ENCODE measurements around the gene PRR30.

PRR30 gene

GRCh38 chr2:27152796-27153464, 13.7 kb upstream of the PRR30 start:
- DNase-seq: no peak

GRCh38 chr2:27152102-27152795, 13.0 kb upstream of the PRR30 start:
- no peak for DNase-seq

- DNase-seq: no peak
Observed at GRCh38 chr2:27150639-27151230, 11.5 kb upstream of the PRR30 start.

GRCh38 chr2:27149570-27150405, 10.6 kb upstream of the PRR30 start:
- no peak for DNase-seq

GRCh38 chr2:27148801-27149439, 9.7 kb upstream of the PRR30 start, which contains the start of gene TCF23:
Gene TCF23 (plus strand): TSS chr2:27149004. CDS start chr2:27149134, 130 bp downstream.
- DNase-seq: no peak

DNA sequence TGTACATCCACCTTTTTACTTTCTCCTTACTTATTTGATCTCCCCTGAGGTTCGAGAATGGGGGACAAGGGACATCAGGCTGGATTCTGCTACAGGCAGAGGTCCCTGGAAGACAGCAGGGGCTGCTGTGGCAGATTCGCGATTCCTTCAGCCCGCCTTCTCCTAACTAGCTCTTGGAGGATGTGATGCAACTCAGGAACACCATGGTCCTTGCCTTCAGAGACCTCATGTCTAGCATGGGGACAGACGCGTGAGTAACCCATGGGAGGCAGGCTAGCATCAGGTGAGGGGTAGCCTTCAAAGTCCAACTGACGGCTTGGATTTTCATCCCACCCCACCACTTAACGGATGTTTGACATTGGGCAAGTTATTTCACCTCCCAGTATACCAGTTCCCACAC, 8.7 kb upstream of the PRR30 start:
- DNase-seq: no peak

- DNase-seq: no peak
Observed at GRCh38 chr2:27145682-27146081, 6.5 kb upstream of the PRR30 start.

DNA sequence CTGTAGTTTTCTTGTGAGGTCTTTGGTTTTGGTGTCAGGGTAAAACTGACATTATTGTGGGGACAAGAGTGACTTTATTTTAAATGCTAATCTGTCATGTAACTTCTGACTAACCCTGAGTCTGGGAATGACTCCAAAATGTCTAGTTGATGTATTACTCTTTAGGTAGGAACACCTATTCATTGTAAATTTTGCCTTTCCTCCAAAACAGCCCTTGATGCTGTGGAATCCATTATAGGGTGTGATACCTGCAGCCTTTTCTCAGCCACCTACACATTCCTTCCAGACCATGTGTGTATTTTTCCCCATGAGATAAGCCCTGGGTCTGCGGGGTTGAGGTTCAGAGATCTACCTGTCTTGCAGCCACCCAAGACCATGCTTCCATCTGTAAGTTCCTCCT, 4.1 kb upstream of the PRR30 start:
- DNase-seq: no peak

DNA sequence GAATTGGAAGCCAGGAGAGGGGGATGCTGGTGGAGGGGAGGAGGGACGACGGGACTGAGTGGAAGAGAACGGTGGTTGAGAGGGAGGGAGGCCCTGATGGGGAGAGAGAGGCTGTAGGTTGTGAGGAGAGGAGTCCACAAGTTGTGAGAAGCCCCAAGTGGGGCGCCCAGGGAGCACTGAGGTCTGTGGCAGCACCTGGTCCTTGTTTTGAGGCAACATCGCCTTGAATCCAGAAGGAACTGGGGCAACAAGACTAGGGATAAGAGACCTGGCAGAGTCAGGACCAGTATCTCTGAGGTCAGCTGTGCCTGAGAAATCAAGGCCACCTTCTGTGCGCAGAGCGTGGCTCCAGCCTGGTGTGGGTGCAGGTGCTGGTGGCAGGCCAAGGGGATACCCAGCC, 1.1 kb downstream of the PRR30 start:
- DNase-seq: no peak

GRCh38 chr2:27137322-27137935, 1.8 kb downstream of the PRR30 start:
- no peak for DNase-seq

- DNase-seq: no peak
Observed at GRCh38 chr2:27136751-27137150, 2.5 kb downstream of the PRR30 start.

DNA sequence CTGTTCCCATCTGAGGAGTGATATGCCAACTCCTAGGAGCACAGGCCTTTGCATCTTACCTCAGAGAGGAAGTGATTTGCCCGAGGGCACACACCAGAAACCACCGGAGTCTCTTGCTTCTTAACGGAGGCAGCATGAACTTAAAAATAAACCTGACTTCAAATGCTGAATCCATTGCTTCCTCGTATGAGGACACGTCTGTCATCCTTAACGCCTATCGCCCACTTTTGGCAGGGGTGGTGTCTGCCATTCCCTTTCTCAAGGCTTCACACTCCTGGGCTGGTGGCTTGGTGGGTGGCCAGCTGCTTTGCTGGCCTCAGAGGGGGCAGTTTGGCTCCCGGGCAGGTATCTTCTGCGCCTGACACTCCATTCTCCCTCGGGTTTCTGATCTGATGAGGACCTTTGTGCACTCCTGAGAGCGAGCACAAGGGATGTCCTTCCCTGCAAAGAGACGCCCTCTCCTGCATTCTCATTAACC, 3.7 kb downstream of the PRR30 start:
- no peak for DNase-seq

GRCh38 chr2:27134781-27135477, 4.3 kb downstream of the PRR30 start:
- DNase-seq: no peak

DNA sequence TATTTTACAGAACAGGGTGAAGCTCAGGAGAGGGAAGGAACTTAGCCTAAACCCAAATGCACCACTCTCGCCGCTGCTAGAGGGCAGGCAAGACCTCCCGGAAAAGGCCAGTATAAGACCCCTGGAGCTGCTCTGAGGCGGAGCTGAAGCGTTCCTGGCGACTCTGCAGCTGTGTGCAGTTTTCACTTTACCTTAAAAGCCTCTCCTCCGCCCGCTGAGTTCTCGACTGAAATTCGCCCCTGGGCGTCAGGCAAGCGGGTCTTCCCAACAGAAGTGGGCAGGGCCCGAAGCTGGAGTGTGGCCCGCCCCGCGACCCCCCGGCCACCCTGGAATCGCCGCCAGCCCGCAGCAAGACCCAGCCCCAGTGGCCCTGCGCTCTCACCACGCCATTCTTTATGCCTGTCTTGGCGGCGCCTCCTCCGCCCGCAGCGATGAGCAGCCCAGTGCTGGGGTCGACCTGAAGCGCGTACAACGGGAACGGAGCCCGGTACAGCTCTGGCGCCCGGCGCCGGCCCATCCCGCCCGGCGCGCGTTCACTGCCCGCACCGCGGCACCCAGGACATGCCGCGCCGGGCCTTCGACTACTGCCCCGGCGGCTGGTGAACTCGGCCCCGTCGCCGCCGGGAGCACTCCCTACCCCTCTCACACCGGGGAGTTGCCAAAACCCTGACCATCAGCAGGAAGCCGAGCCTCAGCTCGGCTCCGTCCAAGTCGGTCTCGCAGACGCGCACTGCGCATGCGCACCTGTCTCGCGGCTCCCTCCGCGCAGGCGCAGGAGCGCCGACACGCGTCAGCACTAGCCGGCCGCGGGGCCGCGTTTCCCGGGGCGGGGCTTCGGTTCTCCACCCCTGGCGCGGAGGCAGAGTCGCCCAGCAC, 5.1 kb downstream of the PRR30 start, which contains the start of gene PREB:
TSS of gene PREB (minus strand) at position 732 of the 876 bp plus-strand sequence. CDS start at position 517, 215 bp downstream.
- DNase-seq: peak; percentile 99

- peak; percentile 36 for DNase-seq
Observed at GRCh38 chr2:27133195-27133875, 5.9 kb downstream of the PRR30 start.

DNA sequence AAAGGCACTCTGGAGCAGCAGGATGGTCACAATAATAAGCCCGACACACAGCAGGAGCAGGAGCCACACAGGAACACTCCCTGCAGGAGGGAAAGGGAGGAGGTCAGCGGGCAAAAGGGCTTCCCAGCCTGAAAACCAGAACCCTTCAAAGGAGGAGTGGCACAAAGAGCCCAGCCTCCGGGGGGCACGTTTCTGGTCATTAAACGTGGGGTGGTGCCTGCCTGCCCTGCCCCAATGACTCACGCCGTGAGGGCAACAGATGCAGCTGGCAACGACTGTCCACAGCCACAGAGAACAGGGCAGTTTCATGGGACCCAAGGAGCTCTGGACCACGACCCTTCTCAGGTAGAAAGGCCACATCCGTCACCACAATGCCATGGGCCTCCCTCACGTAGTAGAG, 7.8 kb downstream of the PRR30 start:
- DNase-seq: no peak

DNA sequence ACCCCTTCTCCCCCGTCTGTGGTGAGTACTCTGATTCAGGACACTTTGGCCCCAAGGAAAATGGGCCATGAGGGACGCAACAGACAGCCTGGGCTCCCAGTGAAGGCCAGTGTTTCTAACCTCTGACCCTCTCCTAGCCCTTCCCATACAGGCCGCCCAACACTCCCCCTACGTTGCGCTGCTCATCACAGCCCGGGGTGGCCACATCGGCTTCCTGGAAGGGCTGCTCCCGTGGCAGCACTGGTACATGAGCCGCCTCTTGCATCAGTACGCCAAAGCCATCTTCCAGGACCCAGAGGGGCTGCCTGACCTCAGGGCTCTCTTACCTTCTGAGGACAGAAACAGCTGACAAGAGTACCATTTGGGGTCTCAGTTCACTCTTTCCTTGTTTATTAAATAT, 8.8 kb downstream of the PRR30 start:
- no peak for DNase-seq

DNA sequence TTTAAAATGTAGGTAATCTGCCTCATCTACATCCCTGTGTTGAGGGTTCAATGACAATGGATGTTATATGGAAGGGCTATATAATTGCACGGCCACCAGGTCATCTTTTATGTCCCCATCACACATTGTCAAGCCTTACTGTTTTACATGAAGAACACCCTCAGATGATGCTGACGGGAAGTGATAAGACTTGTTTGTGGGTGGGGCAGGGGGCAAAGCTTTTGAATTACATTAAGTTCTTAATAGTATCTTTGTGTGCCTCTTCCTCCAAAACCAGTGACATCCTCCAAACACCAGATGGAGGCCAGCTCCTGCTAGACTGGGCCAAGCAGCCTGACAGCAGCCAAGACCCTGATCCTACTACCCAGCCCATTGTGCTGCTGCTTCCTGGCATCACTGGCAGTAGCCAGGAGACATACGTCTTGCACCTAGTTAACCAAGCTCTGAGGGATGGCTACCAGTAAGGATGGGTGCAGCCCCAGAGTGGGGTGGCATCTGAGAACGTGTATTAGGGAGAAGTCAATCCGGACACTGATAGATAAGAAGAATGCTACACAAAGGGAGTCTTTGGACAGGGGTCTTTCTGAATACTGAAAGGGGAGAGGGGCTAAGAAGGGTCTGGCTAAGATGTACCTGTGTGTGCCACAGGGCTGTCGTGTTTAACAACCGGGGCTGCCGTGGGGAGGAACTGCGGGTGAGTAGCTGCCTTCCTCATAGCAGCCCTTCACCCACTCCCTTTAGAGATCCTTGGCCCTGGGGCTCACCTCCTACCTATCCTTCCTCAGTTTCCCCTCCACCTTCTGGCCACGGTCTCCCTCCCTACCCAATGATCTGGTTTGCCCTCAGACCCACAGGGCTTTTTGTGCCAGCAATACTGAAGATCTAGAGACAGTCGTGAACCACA, 10.3 kb downstream of the PRR30 start:
- DNase-seq: no peak

All from activated naive CD4-positive, alpha-beta T cell treated with Interleukin-2 at 50 U/mL for 16 hours (primary cell).